ENCODE measurements around the gene GPATCH2. TPM values are rescaled to one million over a fixed set of nuclear protein-coding genes. Genes with fewer than 3 reads are reported as not detected.

Gene GPATCH2
- total and polyA plus RNA-seq, 8 donors: 2.7 to 9.0 (median 5.0) TPM

DNA sequence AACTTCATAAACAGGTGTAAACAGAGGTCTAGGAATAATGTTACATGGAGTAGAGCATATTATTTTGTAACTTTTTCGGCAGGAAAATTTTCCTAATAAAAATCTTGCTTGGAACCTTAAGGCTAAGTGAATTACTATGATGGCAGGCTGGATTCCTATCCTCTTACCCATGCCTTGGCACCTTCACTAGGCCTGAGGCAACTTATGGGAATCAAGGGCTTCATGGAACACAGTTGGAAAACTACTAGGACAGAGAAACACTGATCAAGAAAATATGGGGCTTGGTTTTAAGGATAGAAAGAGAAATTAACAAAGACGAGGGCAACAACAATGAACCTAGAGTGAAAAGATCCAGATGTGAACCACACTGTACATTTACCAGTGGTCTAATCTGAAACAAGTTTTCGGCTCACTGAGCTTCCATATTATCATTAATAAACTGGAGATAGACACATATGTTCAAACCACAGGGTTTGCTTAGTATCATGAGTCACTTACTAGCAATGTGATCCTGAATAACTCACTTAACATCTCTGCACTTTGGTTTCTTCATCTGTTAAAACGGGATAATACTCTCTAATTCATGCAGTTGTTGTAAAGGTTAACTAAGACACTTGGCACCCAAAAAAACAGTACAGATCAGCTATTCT lies 68.5 kb downstream of the GPATCH2 start:
- Histone ChIP-seq H3K9me3 (no peaks in the 10 kb centered on the region), H3K4me3 (no peak overlapping the region), H3K27me3 (no peaks in the 10 kb centered on the region), H3K4me1 (no peaks in the 10 kb centered on the region), H3K36me3 (no peaks in the 10 kb centered on the region), H3K27ac (no peak overlapping the region)
- WGBS, 2 donors: 89 to 94% methylated on average over 4 of the region's 4 CpGs
- intact Hi-C loops (cut with DNase I): no loop called here
- FAIRE-seq (no peak), DNase-seq (no peak), ATAC-seq (no peak)
- TF ChIP-seq, protein P1, sequence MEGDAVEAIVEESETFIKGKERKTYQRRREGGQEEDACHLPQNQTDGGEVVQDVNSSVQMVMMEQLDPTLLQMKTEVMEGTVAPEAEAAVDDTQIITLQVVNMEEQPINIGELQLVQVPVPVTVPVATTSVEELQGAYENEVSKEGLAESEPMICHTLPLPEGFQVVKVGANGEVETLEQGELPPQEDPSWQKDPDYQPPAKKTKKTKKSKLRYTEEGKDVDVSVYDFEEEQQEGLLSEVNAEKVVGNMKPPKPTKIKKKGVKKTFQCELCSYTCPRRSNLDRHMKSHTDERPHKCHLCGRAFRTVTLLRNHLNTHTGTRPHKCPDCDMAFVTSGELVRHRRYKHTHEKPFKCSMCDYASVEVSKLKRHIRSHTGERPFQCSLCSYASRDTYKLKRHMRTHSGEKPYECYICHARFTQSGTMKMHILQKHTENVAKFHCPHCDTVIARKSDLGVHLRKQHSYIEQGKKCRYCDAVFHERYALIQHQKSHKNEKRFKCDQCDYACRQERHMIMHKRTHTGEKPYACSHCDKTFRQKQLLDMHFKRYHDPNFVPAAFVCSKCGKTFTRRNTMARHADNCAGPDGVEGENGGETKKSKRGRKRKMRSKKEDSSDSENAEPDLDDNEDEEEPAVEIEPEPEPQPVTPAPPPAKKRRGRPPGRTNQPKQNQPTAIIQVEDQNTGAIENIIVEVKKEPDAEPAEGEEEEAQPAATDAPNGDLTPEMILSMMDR (IDR thresholded peaks at IDR 0.05): no peak

DNA sequence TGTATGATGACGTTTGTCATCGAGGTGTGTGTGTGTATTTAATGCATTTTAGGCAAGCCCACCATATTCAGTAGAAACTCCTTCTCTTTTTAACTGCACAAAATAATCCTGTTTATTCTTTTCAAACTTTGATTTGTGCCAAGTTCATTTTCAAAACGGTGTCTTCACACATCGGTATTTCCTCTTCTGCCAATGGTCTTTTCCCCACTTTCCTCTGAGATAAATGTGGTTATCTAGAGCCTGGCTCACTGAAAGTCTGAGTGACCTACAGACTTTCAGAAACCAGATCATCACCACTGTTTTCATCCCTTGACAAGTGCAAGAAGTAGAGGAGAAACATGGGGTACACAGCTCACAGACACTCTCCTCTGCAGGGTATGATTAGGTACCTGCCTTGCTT lies 69.4 kb downstream of the GPATCH2 start:
- TF ChIP-seq, protein P1 (IDR thresholded peaks at IDR 0.05): no peak
- Histone ChIP-seq H3K4me3 (no peak overlapping the region), H3K4me1 (no peaks in the 10 kb centered on the region), H3K27me3 (no peaks in the 10 kb centered on the region), H3K36me3 (no peaks in the 10 kb centered on the region), H3K9me3 (no peaks in the 10 kb centered on the region), H3K27ac (no peak overlapping the region)
- intact Hi-C loops (cut with DNase I): no loop called here
- 85% methylated on average over 4 of the region's 4 CpGs for WGBS, 2 donors
- DNase-seq (no peak), ATAC-seq (no peak), FAIRE-seq (no peak)

DNA sequence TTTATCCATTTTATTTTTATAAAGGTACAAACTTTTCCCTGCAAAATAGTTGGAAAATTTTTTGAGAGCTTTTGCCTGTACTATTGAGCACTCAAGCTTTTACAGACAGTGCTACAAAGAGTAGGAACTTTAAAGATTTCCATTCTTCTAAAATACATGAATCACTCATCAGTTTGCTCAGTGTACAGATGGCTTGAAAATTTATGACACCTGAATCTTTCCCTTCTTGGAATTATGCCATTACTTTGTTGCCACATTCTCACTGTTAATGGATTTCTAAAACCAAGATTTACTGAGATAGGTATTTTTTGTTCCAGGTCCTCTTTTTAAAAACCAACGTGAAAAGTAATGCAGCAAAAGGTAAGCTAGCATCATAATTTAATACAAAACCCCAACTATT lies 76.0 kb downstream of the GPATCH2 start:
- H3K9me3 ChIP-seq: no peaks in the 10 kb centered on the region
- no peak for DNase-seq
- H3K27me3 ChIP-seq: no peaks in the 10 kb centered on the region
- TF ChIP-seq, protein P1 (IDR thresholded peaks at IDR 0.05): no peak
- no peak overlapping the region for H3K4me3 ChIP-seq
- intact Hi-C loops (cut with DNase I): no loop called here
- ATAC-seq: no peak
- no peak overlapping the region for H3K27ac ChIP-seq
- no peaks in the 10 kb centered on the region for H3K36me3 ChIP-seq
- no peaks in the 10 kb centered on the region for H3K4me1 ChIP-seq
- WGBS, 2 donors: 72 to 79% methylated on average over 1 of the region's 1 CpG
- no peak for FAIRE-seq

DNA sequence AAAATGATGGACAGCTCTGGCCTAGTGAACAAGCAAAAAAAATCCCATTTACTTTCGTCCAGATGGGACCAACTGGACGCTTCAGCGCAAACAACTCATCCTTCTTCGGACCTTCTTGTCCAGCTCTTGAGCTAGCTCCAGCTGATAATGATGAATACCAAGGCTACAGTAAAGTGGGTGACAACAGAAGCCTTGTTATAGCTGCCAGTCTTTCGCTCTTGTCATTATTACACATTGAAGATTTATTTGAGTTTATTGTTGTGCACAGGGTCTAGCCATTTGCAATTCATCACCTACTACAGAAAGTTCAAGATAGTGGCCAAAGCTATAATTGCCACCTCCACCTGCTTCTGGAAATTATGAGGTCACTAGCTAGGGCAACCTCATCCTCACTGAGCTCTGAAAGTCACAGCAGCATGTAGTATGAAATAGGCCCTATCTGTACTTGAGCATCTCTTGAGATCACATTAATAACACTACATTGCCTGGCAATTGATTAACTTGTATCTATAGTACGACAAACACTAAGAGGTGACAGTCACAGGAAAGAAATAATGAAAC lies 76.9 kb downstream of the GPATCH2 start:
- ATAC-seq: no peak
- no peak for FAIRE-seq
- Histone ChIP-seq H3K27me3 (no peaks in the 10 kb centered on the region), H3K9me3 (no peaks in the 10 kb centered on the region), H3K4me3 (no peak overlapping the region), H3K4me1 (no peaks in the 10 kb centered on the region), H3K27ac (no peak overlapping the region), H3K36me3 (no peaks in the 10 kb centered on the region)
- intact Hi-C loops (cut with DNase I): no loop called here
- DNase-seq: no peak
- TF ChIP-seq, protein P1 (IDR thresholded peaks at IDR 0.05): no peak
- WGBS, 2 donors: 94 to 95% methylated on average over 6 of the region's 6 CpGs

DNA sequence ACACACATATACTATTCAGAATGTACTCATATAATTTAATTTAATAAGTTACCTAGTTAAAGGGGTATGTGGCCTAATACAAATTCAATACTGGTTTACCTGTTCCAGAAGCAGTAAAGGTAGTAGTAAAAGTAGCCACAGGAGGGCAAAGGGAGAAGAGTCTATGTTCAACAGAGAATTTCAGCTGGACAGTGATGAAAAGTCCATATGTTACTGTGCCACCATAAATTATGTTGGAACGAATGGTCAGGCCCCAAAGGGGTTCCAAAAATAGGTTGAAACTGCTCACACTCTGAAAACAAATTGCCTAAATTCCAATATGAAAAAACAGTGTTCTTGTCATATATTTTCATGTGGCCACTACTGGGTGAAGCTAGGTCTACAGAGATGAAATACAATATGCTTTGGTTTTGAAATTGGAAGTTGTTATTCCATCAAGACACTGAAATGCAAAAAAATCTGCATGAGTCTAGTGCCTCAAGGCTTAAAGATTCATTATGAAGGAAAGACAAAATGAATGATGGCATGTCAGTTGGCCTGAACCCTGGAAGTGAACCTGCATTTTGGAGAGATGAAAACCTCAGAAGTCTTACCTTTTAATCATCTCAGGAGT lies 78.4 kb downstream of the GPATCH2 start:
- no peak overlapping the region for H3K27ac ChIP-seq
- ATAC-seq (no peak), FAIRE-seq (no peak), DNase-seq (no peak)
- H3K4me1 ChIP-seq: no peaks in the 10 kb centered on the region
- no peak overlapping the region for H3K4me3 ChIP-seq
- H3K36me3 ChIP-seq: no peaks in the 10 kb centered on the region
- WGBS, 2 donors: 71 to 72% methylated on average over 1 of the region's 1 CpG
- no peaks in the 10 kb centered on the region for H3K9me3 ChIP-seq
- H3K27me3 ChIP-seq: no peaks in the 10 kb centered on the region
- intact Hi-C loops (cut with DNase I): no loop called here
- TF ChIP-seq, protein P1 (IDR thresholded peaks at IDR 0.05): no peak

All from pancreas (tissue), 10 donors.